Smooth muscle cell of the brain vasculature (primary cell): Measurements from ENCODE around the gene NOCT.
A peak's percentile ranks its signal among the peaks of the same experiment; 100 is the strongest.
"Not testable (repeated sequence)": the region's sequence is repeated elsewhere in the genome, so short reads cannot be mapped to it uniquely, and the experiment has no call there.

Experiments
- DNase-seq: peaks from one replicate; pipeline ENCODE4 v3.0.0-alpha.2; 2012; ENCODE audit warnings: low read depth, low spot score

The NOCT gene, protein sequence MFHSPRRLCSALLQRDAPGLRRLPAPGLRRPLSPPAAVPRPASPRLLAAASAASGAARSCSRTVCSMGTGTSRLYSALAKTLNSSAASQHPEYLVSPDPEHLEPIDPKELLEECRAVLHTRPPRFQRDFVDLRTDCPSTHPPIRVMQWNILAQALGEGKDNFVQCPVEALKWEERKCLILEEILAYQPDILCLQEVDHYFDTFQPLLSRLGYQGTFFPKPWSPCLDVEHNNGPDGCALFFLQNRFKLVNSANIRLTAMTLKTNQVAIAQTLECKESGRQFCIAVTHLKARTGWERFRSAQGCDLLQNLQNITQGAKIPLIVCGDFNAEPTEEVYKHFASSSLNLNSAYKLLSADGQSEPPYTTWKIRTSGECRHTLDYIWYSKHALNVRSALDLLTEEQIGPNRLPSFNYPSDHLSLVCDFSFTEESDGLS

DNA sequence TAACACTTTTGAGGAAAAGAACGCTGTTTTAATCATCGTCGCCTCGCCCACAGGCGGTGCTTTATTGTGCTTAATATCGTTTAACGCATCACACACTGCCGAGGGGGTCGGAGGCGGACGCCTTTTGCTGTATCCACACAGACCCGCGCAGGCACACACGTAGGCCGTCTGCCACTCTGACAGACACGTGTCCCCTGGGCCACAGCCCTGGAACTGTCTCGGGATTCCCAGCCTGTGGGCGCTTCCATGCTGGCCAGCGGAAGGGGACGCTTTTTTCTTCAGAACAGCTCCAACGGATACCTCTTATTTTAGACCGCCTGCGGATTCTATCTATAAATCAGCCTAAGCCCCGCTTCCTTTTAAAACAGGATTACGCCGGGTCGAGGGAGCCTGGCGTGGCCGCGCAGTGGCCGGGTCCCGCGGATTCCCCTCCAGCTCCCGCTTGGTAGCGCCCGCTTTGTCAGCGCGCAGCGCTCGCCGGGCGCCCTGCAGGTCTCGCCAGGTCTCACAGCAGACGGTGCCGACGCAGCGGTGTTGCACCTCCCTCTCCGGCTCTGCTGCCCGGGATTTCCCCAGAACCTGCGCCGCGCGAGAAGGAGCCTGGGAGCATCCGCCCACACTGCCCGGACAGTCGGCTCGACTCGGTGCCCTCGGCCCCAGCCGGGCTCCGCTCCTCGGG, at the start of gene NOCT:
Gene NOCT, plus strand, starts transcription at position 513 of the 679 bp plus-strand sequence. CDS start 201 bp downstream, outside the sequence.
- peak; percentile 73 for DNase-seq

GRCh38 chr4:138967313-138967712, 48.3 kb upstream of the NOCT start:
- no peak for DNase-seq

- DNase-seq: no peak
Observed at GRCh38 chr4:138972956-138973801, 42.4 kb upstream of the NOCT start.

GRCh38 chr4:138975225-138975624, 40.4 kb upstream of the NOCT start:
- DNase-seq: no peak

DNA sequence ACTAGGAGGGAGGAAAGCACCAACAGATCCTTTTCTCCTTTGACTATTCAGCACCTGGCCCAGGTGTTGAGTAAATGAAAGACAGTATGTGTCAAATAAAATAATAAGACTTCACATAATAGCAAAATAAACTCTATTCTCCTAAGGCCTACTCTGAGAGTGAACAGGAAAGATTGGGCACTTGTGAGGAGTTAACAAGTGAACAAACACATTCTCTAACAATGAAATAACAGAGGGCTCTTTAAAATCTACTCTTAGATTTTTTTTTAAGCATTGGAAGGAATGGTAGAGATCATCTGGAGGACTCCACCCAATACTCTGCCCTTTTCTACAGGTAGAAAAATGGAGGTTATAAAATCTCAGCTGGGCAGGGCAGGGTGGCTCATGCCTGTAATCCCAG, 39.1 kb upstream of the NOCT start:
- DNase-seq: no peak

DNA sequence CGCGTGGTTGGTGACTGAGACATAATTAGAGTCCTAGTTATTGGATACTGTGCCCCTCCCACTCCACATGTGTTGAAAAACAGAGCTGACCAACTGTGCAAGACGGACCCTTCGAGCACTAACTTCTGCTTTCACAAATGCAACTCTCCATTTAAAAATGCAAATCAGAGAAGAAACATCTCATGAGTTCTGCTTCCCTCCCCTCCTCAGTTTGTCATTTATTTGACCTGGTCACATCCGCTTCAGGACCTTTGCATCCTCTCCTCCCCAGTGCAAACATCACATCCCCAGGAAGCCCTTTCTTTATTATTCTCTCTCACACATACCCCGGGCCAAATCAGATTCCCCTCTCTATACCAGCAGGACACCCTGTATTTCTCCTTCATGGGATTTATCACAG, 38.1 kb upstream of the NOCT start:
- no peak for DNase-seq

GRCh38 chr4:138978028-138978585, 37.5 kb upstream of the NOCT start:
- no peak for DNase-seq

DNA sequence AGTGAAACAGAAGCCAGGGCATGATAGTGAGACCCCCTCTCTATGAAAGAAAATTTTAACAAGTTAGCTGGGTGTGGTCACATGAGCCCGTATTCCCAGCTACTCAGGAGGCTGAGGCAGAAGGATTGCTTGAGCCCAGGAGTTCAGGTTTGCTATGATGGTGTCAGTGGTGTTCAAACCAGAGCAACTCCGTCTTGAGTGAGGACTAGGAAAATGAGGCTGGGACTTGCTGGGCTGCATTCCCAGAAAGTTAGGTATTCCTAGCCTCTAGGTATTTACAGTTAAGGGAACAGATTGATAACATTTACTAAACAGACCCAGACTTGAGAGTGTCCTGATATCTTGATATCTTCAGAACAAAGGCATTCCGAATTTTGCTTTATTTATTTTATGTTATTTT, 37.0 kb upstream of the NOCT start:
- no peak for DNase-seq

GRCh38 chr4:138979742-138980141, 35.8 kb upstream of the NOCT start:
- DNase-seq: no peak

DNA sequence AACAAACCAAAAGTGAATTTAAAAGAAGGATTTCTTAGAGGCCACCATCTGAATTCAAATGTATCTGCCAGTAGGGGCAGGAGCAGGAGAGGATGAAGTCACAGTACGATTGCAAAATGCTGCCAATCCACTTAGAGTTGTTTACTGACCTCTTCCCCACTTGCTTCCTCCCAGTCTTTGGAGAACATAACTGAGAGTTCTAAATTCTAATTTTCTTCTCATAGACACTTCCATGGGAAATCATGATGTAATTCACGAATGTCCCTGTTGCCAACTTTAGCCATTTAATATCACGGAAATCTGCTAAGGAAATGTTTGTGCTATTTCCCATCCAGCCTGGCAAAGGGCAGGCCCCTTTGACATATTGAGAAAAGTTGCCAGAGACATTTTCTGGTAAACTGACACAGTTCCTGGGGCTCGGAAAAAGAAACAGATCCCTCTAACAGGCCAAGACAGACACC, 33.6 kb upstream of the NOCT start:
- peak; percentile 13 for DNase-seq

- no peak for DNase-seq
Observed at GRCh38 chr4:138982754-138983153, 32.8 kb upstream of the NOCT start.

DNA sequence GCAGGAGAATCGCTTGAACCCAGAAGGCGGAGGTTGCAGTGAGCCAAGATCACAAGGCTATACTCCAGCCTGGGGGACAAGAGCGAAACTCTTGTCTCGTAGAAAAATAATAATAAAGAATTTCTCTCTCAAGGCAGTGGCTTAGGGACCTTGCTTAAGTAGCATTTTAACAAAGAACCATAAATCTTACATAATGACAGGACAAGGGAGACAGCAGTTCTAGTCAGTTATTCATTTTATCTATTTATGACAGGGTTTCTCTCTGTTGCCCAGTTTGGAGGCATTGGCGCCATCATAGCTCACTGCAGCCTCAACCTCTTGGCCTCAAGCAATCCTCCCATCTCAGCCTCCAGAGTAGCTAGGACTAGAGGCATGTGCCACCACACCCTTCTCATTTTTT, 31.9 kb upstream of the NOCT start:
- DNase-seq: no peak

GRCh38 chr4:138984647-138985046, 30.9 kb upstream of the NOCT start:
- DNase-seq: no peak

DNA sequence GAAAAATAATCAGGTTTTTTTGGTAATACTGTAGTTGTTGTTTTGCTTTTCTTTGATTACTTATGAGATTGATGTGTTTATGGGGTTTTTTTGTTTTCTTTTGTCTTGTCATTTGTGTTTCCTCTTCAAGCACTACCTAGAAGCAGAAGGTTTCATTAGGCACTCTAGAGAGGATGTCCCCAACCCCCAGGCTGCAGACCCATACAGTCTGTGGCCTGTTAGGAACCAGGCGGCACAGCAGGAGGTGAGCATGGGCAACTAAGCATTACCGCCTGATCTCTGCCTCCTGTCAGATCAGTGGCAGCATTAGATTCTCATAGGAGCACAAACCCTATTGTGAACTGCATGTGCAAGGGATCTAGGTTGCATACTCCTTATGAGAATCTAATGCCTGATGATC, 22.9 kb upstream of the NOCT start:
- no peak for DNase-seq

DNA sequence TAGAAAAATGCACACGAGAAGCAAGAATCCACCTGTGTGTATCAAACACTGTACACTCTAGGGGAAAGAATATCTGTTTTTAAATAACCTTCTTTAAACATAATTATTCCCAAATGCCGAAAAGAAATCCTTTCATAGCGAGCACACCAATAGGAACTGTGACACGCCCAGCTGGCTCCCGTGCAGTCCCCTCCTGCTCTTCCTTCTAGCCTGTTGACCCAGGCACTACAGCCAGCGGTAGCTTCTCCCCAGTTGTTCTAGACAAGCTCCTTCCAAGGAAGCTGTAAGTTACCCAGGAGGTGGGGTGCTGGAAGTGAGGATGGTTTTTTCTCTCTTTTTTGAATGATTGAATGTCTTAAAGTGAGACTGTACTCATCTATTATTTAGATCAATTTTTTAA, 19.5 kb upstream of the NOCT start:
- DNase-seq: no peak

GRCh38 chr4:138999666-139000065, 15.9 kb upstream of the NOCT start:
- DNase-seq: no peak

GRCh38 chr4:139000134-139000533, 15.4 kb upstream of the NOCT start:
- DNase-seq: not testable (repeated sequence)

DNA sequence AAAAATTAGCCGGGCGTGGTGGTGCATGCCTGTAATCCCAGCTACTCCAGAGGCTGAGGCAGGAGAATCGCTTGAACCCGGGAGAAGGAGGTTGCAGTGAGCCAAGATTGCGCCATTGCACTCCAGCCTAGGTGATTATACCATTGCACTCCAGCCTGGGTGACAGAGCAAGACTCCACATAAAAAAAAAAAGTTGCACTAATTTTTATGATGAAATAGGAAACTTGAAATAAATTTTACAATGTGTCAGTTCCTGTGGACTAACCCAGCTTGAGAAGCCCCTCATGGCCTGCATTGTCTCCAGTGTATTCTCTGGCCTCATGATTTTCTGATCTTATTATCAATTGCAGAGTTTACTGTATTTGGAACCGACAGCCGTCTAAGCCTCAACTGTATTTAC, 14.2 kb upstream of the NOCT start:
- not testable (repeated sequence) for DNase-seq

DNA sequence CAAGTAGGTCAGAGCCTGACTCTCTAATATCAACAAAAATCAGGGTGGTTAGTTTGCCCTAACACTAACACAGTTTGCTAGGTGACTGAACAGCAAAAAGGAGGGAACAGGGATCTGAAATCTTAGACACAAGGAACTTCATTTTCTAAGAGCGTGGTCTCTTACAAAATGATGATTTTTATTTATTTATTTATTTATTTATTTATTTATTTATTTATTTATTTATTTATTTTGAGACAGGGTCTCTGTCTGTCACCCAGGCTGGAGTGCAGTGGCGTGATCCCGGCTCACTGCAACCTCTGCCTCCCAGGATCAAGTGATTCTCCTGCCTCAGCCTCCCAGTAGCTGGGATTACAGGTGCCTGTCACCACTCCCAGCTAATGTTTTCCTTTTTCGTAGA, 11.9 kb upstream of the NOCT start:
- not testable (repeated sequence) for DNase-seq

DNA sequence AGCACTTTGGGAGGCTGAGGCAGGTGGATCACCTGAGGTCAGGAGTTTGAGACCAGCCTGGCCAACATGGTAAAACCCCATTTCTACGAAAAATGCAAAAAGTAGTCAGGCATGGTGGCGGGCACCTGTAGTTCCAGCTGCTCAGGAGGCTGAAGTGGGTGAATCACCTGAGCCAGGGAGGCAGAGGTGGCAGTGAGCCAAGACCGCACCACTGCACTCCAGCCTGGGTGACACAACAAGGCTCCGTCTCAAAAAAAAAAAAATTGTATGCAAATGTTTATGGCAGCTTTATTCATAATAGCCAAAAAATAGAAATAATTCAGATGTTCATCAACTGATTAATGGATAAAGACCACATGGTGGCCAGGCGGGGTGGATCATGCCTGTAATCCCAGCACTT, 9.8 kb upstream of the NOCT start:
- no peak for DNase-seq

- no peak for DNase-seq
Observed at GRCh38 chr4:139007640-139008039, 7.9 kb upstream of the NOCT start.

DNA sequence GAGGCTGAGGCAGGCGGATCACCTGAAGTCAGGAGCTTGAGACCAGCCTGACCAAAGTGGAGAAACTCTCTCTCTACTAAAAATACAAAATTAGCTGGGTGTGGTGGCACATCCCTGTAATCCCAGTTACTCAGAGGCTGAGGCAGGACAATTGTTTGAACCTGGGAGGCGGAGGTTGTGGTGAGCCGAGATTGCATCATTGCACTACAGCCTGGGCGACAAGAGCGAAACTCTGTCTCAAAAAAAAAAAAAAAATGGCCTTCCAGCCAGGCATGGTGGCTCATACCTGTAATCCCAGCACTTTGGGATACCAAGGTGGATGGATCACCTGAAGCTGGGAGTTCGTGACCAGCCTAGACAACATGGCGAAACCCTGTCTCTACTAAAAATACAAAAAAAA, 7.3 kb upstream of the NOCT start:
- DNase-seq: not testable (repeated sequence)
